Right renal pelvis (tissue), 4 donors: Measurements from ENCODE around the gene ILDR1. TPM values are rescaled to one million over a fixed set of nuclear protein-coding genes. Genes with fewer than 3 reads are reported as not detected.
"Not testable (repeated sequence)": the region's sequence is repeated elsewhere in the genome, so short reads cannot be mapped to it uniquely, and the experiment has no call there.

Source experiments
- DNase-seq, 4 donors: peaks; one replicate each; pipeline ENCODE4 v3.0.0-alpha.2; 2013; ENCODE audit warnings: low read depth in 4 of 4, low spot score in 3 of 4, missing footprints in 1 of 4
- polyA plus RNA-seq, 4 donors: library from polyadenylated mRNA; unstranded; fragments of 120-200 nt; gene quantifications; one replicate each; pipeline ENCODE4 v1.2.1, GENCODE V29; 2013; ENCODE audit not compliant: insufficient read length in 4 of 4

ILDR1 gene
- 10 to 100 TPM in 1 of 4 donors, 1 to 10 TPM in 3; 8.2 to 10.5 (median 8.9) TPM for polyA plus RNA-seq

GRCh38 chr3:122021811-122022401, at the start of gene ILDR1:
ILDR1 (minus strand) TSS chr3:122022247; CDS start chr3:122022077, 170 bp downstream.
- DNase-seq, result peak in 1 of 4 donors; percentile 18

GRCh38 chr3:122067588-122068240, 45.7 kb upstream of the ILDR1 start:
- no peak for DNase-seq

GRCh38 chr3:122067214-122067550, 45.1 kb upstream of the ILDR1 start:
- no peak for DNase-seq

GRCh38 chr3:122066331-122067213, 44.5 kb upstream of the ILDR1 start:
- no peak for DNase-seq

GRCh38 chr3:122064326-122064725, 42.3 kb upstream of the ILDR1 start:
- DNase-seq, result no peak

- no peak for DNase-seq
Measured at GRCh38 chr3:122063908-122064307, 41.9 kb upstream of the ILDR1 start.

- DNase-seq, result no peak
Measured at GRCh38 chr3:122060040-122060698, 38.1 kb upstream of the ILDR1 start.

- DNase-seq, result no peak
Measured at GRCh38 chr3:122058294-122058693, 36.2 kb upstream of the ILDR1 start.

GRCh38 chr3:122057671-122058070, 35.6 kb upstream of the ILDR1 start:
- DNase-seq, result no peak

GRCh38 chr3:122055215-122055614, 33.2 kb upstream of the ILDR1 start, which contains the start of gene CD86:
CD86 (plus strand) TSS chr3:122055362; CDS start chr3:122055490, 128 bp downstream.
- no peak for DNase-seq

GRCh38 chr3:122052968-122053367, 30.9 kb upstream of the ILDR1 start:
- no peak for DNase-seq

- not testable (repeated sequence) for DNase-seq
Measured at GRCh38 chr3:122047773-122048172, 25.7 kb upstream of the ILDR1 start.

GRCh38 chr3:122047296-122047695, 25.2 kb upstream of the ILDR1 start:
- DNase-seq, result not testable (repeated sequence)

- no peak for DNase-seq
Measured at GRCh38 chr3:122033023-122033422, 11.0 kb upstream of the ILDR1 start.

- DNase-seq, result no peak
Measured at GRCh38 chr3:122032531-122032930, 10.5 kb upstream of the ILDR1 start.

GRCh38 chr3:122031123-122031468, 9.0 kb upstream of the ILDR1 start:
- DNase-seq, result no peak

GRCh38 chr3:122030381-122031122, 8.5 kb upstream of the ILDR1 start:
- no peak for DNase-seq

GRCh38 chr3:122025296-122025695, 3.2 kb upstream of the ILDR1 start:
- DNase-seq, result no peak

GRCh38 chr3:122024800-122025199, 2.8 kb upstream of the ILDR1 start:
- no peak for DNase-seq

- DNase-seq, result no peak
Measured at GRCh38 chr3:122023335-122023910, 1.4 kb upstream of the ILDR1 start.
